Gastroesophageal sphincter (tissue), 3 donors: ENCODE data around the gene KIF16B.

Experiments
- POLR2A ChIP-seq, 2 donors: fragments of 450-650 bp; IDR thresholded peaks; one replicate each; pipeline ENCODE4 v1.6.1; 2017; ENCODE audit warnings: antibody characterized with exemption in 2 of 2, mild to moderate bottlenecking in 2 of 2, moderate library complexity in 1 of 2
- TF ChIP-seq, protein P1 (sequence below), 4 experiments: fragments of 200-600 bp in 2 of 4; fragments of 450-650 bp in 2 of 4; sonication (generic) in 1 of 4; IDR thresholded peaks; one replicate each; pipeline ENCODE4 v1.5.1; 2017 to 2019; ENCODE audit warnings: antibody characterized with exemption in 4 of 4, mild to moderate bottlenecking in 2 of 4, moderate library complexity in 2 of 4

GRCh38 chr20:16560216-16560615, 13.0 kb downstream of the KIF16B start:
- TF ChIP-seq, protein P1, sequence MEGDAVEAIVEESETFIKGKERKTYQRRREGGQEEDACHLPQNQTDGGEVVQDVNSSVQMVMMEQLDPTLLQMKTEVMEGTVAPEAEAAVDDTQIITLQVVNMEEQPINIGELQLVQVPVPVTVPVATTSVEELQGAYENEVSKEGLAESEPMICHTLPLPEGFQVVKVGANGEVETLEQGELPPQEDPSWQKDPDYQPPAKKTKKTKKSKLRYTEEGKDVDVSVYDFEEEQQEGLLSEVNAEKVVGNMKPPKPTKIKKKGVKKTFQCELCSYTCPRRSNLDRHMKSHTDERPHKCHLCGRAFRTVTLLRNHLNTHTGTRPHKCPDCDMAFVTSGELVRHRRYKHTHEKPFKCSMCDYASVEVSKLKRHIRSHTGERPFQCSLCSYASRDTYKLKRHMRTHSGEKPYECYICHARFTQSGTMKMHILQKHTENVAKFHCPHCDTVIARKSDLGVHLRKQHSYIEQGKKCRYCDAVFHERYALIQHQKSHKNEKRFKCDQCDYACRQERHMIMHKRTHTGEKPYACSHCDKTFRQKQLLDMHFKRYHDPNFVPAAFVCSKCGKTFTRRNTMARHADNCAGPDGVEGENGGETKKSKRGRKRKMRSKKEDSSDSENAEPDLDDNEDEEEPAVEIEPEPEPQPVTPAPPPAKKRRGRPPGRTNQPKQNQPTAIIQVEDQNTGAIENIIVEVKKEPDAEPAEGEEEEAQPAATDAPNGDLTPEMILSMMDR (IDR thresholded peaks at IDR 0.05), result no peak
- no peak for TF ChIP-seq POLR2A (IDR thresholded peaks at IDR 0.05)
